AG04449 (cell line): ENCODE measurements around the gene SDC3.

Experiments used
- CTCF ChIA-PET: fragments of 350-600 bp; formaldehyde crosslinking; extraction: SDS; loops from one replicate; lab custom pipeline; 2021; ENCODE audit warnings: antibody characterized with exemption; lab: Yijun Ruan, JAX
- POLR2A ChIA-PET: fragments of 400-600, 350-600 bp; formaldehyde crosslinking; extraction: SDS; loops from one replicate; lab custom pipeline; 2020; ENCODE audit warnings: antibody characterized with exemption, inconsistent platforms; lab: Yijun Ruan, JAX
- DNase-seq: peaks from one replicate; pipeline ENCODE4 v3.0.0-alpha.2; 2010; ENCODE audit warnings: low read depth, low spot score
- H3K4me3 ChIP-seq: 2 replicates; pipeline ENCODE4 v1.5.1; 2011; ENCODE audit warnings: low read depth, mild to moderate bottlenecking, control low read depth, low read length
- TF ChIP-seq, protein P1 (sequence below): IDR thresholded peaks from one replicate; pipeline ENCODE4 v1.5.1; 2011; ENCODE audit warnings: mild to moderate bottlenecking, moderate library complexity, low read length, control low read depth, inconsistent platforms; ENCODE audit not compliant: insufficient read depth; ENCODE audit errors: missing control alignments

SDC3 gene

DNA sequence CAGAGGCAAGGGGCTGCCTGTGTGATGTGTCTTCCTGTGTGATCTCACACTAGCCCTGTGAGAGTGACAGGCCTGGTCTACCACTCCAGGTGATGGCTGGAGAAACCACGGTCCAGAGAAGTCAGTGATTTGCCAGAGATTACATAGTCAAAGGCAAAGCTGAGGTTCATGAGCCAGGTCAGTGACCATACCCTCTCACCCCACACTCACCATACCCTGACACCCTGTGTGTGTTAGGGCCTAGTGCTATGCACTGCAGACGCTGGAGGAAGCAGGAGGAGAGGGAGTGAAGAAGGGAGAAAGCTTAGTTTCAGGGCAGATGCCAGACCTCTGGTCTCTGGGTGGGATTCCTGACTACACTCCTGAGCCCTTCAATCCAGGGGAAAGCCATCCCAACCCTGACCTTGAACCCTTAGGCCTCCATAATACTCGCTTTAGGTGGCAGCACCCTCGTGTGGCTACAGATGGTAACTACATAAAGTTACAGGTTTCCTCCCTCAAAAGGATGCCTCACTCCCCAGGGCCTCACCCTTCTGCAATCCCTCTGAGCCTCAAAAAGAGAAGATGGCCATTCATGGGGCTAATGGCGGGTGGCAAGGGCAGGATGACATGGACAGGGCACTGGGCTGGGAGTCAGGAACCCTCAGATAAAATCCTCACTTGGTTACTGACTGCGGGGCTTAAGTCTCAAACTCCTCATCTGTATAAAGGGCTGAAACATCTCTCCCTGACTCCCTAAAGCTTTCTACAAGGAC lies 20.8 kb upstream of the SDC3 start:
- no peak overlapping the region for H3K4me3 ChIP-seq
- DNase-seq = no peak
- ChIA-PET POLR2A (no interaction called here), CTCF (interaction anchor here (0.8 to 19.0 kb wide), 28 partner anchors 10 to 406 kb away, joined by 3 to 405 read pairs (median 5); no protein-coding TSS in a partner anchor)
- TF ChIP-seq, protein P1, sequence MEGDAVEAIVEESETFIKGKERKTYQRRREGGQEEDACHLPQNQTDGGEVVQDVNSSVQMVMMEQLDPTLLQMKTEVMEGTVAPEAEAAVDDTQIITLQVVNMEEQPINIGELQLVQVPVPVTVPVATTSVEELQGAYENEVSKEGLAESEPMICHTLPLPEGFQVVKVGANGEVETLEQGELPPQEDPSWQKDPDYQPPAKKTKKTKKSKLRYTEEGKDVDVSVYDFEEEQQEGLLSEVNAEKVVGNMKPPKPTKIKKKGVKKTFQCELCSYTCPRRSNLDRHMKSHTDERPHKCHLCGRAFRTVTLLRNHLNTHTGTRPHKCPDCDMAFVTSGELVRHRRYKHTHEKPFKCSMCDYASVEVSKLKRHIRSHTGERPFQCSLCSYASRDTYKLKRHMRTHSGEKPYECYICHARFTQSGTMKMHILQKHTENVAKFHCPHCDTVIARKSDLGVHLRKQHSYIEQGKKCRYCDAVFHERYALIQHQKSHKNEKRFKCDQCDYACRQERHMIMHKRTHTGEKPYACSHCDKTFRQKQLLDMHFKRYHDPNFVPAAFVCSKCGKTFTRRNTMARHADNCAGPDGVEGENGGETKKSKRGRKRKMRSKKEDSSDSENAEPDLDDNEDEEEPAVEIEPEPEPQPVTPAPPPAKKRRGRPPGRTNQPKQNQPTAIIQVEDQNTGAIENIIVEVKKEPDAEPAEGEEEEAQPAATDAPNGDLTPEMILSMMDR = peak; percentile 61

DNA sequence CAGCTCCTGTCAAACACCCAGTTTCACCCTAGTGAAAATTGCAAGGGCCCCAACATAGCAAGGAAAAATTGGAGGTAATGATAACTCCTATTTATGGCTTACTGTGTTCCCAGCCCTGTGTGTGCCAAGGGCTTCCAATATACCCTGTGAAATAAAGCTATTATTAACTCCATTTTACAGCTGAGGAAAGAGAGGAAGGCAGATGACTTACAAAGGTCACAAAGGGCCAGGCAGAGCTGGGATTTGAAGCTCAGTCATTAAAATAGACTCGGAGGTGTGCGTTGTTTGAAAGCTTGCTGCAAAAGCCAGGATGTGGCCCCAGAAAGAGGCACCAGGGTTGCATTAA lies 20.2 kb upstream of the SDC3 start:
- CTCF ChIA-PET = interaction anchor here (0.8 to 19.0 kb wide), 29 partner anchors 9 to 407 kb away, joined by 3 to 405 read pairs (median 5); no protein-coding TSS in a partner anchor
- TF ChIP-seq, protein P1 = no peak
- POLR2A ChIA-PET = no interaction called here
- H3K4me3 ChIP-seq = no peak overlapping the region
- DNase-seq = no peak

DNA sequence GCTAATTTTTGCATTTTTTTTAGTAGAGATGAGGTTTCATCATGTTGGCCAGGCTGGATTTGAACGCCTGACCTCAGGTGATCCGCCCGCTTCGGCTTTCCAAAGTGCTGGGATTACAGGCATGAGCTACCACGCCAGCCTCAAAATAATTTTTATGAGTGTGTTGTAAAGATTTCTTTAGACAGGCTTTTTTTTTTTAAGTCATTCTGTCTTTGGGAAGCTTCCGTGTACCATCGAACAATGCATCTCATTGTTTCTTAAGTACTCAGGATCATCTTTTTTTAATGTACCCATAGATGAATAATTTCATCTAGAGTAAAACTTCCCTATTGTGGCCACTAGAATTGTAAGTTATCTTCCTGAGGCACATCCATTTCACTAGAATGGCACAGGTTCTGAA lies 19.6 kb upstream of the SDC3 start:
- ChIA-PET POLR2A (interaction anchor here (0.6 kb wide), 1 partner anchor 16 kb away, joined by 3 read pairs; no protein-coding TSS in a partner anchor), CTCF (interaction anchor here (0.7 to 19.0 kb wide), 21 partner anchors 9 to 407 kb away, joined by 3 to 405 read pairs (median 5); no protein-coding TSS in a partner anchor)
- no peak for DNase-seq
- H3K4me3 ChIP-seq = no peak overlapping the region
- TF ChIP-seq, protein P1 = no peak

DNA sequence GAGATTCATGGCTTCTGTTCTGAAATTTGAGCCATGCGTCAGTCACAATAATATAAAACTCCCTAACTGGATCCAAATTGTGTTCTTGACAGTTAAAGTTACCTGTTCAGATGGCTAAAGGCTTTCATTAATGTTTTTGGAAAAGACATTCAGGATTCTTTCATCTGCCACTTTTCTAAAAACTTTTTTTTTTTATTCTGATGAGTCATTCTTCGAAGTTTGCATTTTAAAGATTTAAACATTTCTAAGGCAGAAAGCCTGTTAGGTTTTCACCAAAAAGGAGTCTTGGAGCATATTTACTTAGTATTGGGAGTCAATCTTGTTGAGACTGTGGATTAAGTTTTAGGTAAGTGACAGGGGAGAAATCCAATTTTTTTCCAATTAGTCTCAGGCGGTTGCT lies 18.9 kb upstream of the SDC3 start:
- TF ChIP-seq, protein P1 = no peak
- CTCF ChIA-PET = interaction anchor here (1.4 to 19.0 kb wide), 7 partner anchors 13 to 208 kb away, joined by 3 to 405 read pairs (median 52); no protein-coding TSS in a partner anchor
- DNase-seq = no peak
- H3K4me3 ChIP-seq = no peak overlapping the region
- POLR2A ChIA-PET = interaction anchor here (0.6 kb wide), 1 partner anchor 17 kb away, joined by 3 read pairs; no protein-coding TSS in a partner anchor

DNA sequence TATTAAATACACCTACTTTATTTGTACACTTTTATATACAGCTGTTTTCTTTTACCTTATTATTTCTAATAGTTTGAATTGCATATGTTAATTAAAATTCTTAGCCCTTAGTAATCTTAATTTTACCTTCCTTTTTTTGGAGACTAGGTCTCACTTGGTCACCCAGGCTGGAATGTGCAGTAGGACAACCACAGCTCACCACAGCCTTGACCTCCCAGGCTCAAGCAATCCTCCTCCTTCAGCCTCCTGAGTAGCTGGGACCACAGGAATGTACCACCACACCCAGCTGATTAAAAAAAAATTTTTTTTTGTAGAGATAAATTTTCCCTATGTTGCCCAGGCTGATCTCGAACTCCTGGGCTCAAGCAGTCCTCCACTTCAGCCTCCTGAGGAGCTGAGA lies 15.0 kb upstream of the SDC3 start:
- CTCF ChIA-PET = interaction anchor here (3.3 to 19.0 kb wide), 5 partner anchors 10 to 204 kb away, joined by 16 to 405 read pairs (median 99); no protein-coding TSS in a partner anchor

More for the DNA sequence above, 15.0 kb upstream of the SDC3 start:
- POLR2A ChIA-PET = no interaction called here
- TF ChIP-seq, protein P1 = no peak
- H3K4me3 ChIP-seq = no peak overlapping the region
- DNase-seq = no peak
